Body of pancreas (tissue), 4 donors: ENCODE data around the gene IL16.

Experiments used
- CTCF ChIP-seq, 7 experiments: fragments of 450-650 bp in 4 of 7; fragments of 200-600 bp in 3 of 7; sonication (generic) in 3 of 7; IDR thresholded peaks; one replicate each; pipeline ENCODE4 v1.5.1; 2016 to 2019; ENCODE audit warnings: antibody characterized with exemption in 7 of 7
- POLR2A ChIP-seq, 3 donors: fragments of 450-650 bp; IDR thresholded peaks; one replicate each; pipeline ENCODE4 v1.6.1; 2016; ENCODE audit warnings: antibody characterized with exemption in 3 of 3, mild to moderate bottlenecking in 2 of 3

- TF ChIP-seq CTCF (IDR thresholded peaks at IDR 0.05) (no peak), POLR2A (IDR thresholded peaks at IDR 0.05) (no peak)
Measured at GRCh38 chr15:81151389-81151788, 45.3 kb upstream of the IL16 start.
